Inferior parietal cortex (tissue), 1 donor: ENCODE measurements around the gene MSLN.
"Not testable (repeated sequence)": the region's sequence is repeated elsewhere in the genome, so short reads cannot be mapped to it uniquely, and the experiment has no call there.

Experiments used
- DNase-seq: peaks from one replicate; pipeline ENCODE4 v3.0.0-alpha.2; 2016; ENCODE audit errors: extremely low spot score

The MSLN gene

GRCh38 chr16:734208-734980, 26.1 kb upstream of the MSLN start:
- no peak for DNase-seq

- DNase-seq, result no peak
Measured at GRCh38 chr16:734981-735881, 25.3 kb upstream of the MSLN start.

- no peak for DNase-seq
Measured at GRCh38 chr16:735982-736453, 24.5 kb upstream of the MSLN start.

GRCh38 chr16:736936-737481, 23.5 kb upstream of the MSLN start:
- no peak for DNase-seq

- no peak for DNase-seq
Measured at GRCh38 chr16:739560-740458, 20.7 kb upstream of the MSLN start.

- DNase-seq, result no peak
Measured at GRCh38 chr16:740459-740763, 20.1 kb upstream of the MSLN start.

GRCh38 chr16:740764-741505, 19.6 kb upstream of the MSLN start, which contains the start of gene CIAO3:
TSS of gene CIAO3 (minus strand) at chr16:740997. CDS start at chr16:740985, 12 bp downstream.
- DNase-seq, result peak; percentile 83

GRCh38 chr16:741986-742629, 18.4 kb upstream of the MSLN start:
- DNase-seq, result no peak

- not testable (repeated sequence) for DNase-seq
Measured at GRCh38 chr16:742894-743293, 17.6 kb upstream of the MSLN start.

- no peak for DNase-seq
Measured at GRCh38 chr16:743794-744500, 16.6 kb upstream of the MSLN start.

GRCh38 chr16:745739-746138, 14.8 kb upstream of the MSLN start:
- DNase-seq, result no peak

GRCh38 chr16:746637-747036, 13.9 kb upstream of the MSLN start:
- DNase-seq, result no peak

- no peak for DNase-seq
Measured at GRCh38 chr16:747978-748746, 12.4 kb upstream of the MSLN start.

GRCh38 chr16:749010-749409, 11.5 kb upstream of the MSLN start:
- DNase-seq, result no peak

GRCh38 chr16:750485-750884, 10.0 kb upstream of the MSLN start:
- no peak for DNase-seq

- no peak for DNase-seq
Measured at GRCh38 chr16:751152-752006, 9.2 kb upstream of the MSLN start.

- DNase-seq, result no peak
Measured at GRCh38 chr16:752007-752312, 8.6 kb upstream of the MSLN start.

GRCh38 chr16:754121-754607, 6.4 kb upstream of the MSLN start:
- DNase-seq, result not testable (repeated sequence)
